H1 (cell line): Measurements from ENCODE around the gene TBX4. TPM values are rescaled to one million over a fixed set of nuclear protein-coding genes. Genes with fewer than 3 reads are reported as not detected.
A peak's percentile ranks its signal among the peaks of the same experiment; 100 is the strongest.

Experiments
- CHD7 ChIP-seq: fragments of 300-600 bp; sonication (generic); IDR thresholded peaks from 2 replicates; pipeline ENCODE4 v1.7.1; 2012; ENCODE audit warnings: low read length, moderate library complexity, mild to moderate bottlenecking, inconsistent platforms; ENCODE audit not compliant: insufficient replicate concordance
- CTBP2 ChIP-seq: IDR thresholded peaks from 2 replicates; pipeline ENCODE4 v1.7.0; 2011; ENCODE audit warnings: borderline replicate concordance, mild to moderate bottlenecking, moderate library complexity, mixed read lengths, low read length; ENCODE audit not compliant: insufficient read depth, insufficient read length
- FOSL1 ChIP-seq: IDR thresholded peaks from 2 replicates; pipeline ENCODE4 v1.6.1; 2011; ENCODE audit warnings: mild to moderate bottlenecking, low read depth, low read length, moderate library complexity; ENCODE audit not compliant: insufficient read depth
- JUND ChIP-seq: IDR thresholded peaks from 2 replicates; pipeline ENCODE4 v1.6.1; 2011; ENCODE audit warnings: mild to moderate bottlenecking, improper control_type of control experiment, low read length
- MAFK ChIP-seq: IDR thresholded peaks from 2 replicates; pipeline ENCODE4 v1.6.1; 2012; ENCODE audit warnings: low read depth, mild to moderate bottlenecking, improper control_type of control experiment, low read length
- PHF8 ChIP-seq: fragments of 200-600 bp; sonication (generic); conservative IDR thresholded peaks from 2 replicates; pipeline ENCODE4 v1.7.1; 2012; ENCODE audit warnings: low read depth, mild to moderate bottlenecking, inconsistent platforms, low read length, moderate library complexity
- POLR2A ChIP-seq, 2 experiments: IDR thresholded peaks; 1 replicate in 1 of 2; 2 replicates in 1 of 2; pipeline ENCODE4 v1.6.1; 2011; ENCODE audit warnings: low read depth in 2 of 2, low read length in 2 of 2, mild to moderate bottlenecking in 2 of 2; ENCODE audit errors: control extremely low read depth in 1 of 2
- SP1 ChIP-seq: IDR thresholded peaks from 2 replicates; pipeline ENCODE4 v1.6.1; 2011; ENCODE audit warnings: low read depth, low read length
- TEAD4 ChIP-seq: IDR thresholded peaks from 2 replicates; pipeline ENCODE4 v1.6.1; 2012; ENCODE audit warnings: low read depth, low read length, inconsistent platforms, mixed read lengths
- polyA plus RNA-seq, 7 experiments: library from polyadenylated mRNA; depleted of rRNA in 3 of 7; stranded (reverse) in 5 of 7; unstranded in 2 of 7; fragments of >200 nt in 5 of 7; fragments of 200-250 nt in 2 of 7; gene quantifications; 1 replicate in 5 of 7; 2 replicates in 1 of 7; 4 replicates in 1 of 7; pipeline versions ENCODE4 v1.2.1 to v1.2.3, GENCODE V29; 2011 to 2013; ENCODE audit warnings: missing spikeins in 2 of 7, mixed read lengths in 2 of 7
- total RNA-seq: library from RNA; stranded (reverse); fragmentation: NEBNext Ultra II Directional; extraction: Animal tissue kit (Norgen Biotek cat#: 25700); gene quantifications from 2 replicates; pipeline ENCODE4 v1.2.1, GENCODE V29; 2021
- TF ChIP-seq, protein P1 (sequence below): IDR thresholded peaks from 2 replicates; pipeline ENCODE4 v1.6.1; 2011; ENCODE audit warnings: low read depth, mild to moderate bottlenecking, low read length; ENCODE audit not compliant: insufficient read depth

The TBX4 gene
- total and polyA plus RNA-seq, 2 of the 8 experiments (the other 6 are each of a cell fraction or from before 2014, with no cell fraction given) = 0.02 TPM; not detected in 1

GRCh38 chr17:61412143-61412859, 39.9 kb upstream of the TBX4 start (continued):
- TF ChIP-seq CHD7 = no peak
- TF ChIP-seq PHF8 = 0 out of 2 replicates have a peak, but pooled peaks have one; percentile 25
- no peak for TF ChIP-seq TEAD4
- TF ChIP-seq CTBP2 = no peak
- TF ChIP-seq, protein P1, sequence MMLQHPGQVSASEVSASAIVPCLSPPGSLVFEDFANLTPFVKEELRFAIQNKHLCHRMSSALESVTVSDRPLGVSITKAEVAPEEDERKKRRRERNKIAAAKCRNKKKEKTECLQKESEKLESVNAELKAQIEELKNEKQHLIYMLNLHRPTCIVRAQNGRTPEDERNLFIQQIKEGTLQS = no peak
- no peak for TF ChIP-seq FOSL1
- TF ChIP-seq JUND = 0 out of 2 replicates have a peak, but pooled peaks have one; percentile 11
- no peak for TF ChIP-seq SP1
- 0 out of 3 replicates have a peak, but pooled peaks of 1 of the 2 experiments have one; percentile 23 for TF ChIP-seq POLR2A (IDR thresholded peaks at IDR 0.05; ENCODE audit: control extremely low read depth in 1 of 2, low read depth in 2 of 2, low read length in 2 of 2)
- TF ChIP-seq MAFK = no peak
